HepG2 (cell line): ENCODE measurements around the gene RMDN2. TPM values are rescaled to one million over a fixed set of nuclear protein-coding genes. Genes with fewer than 3 reads are reported as not detected.

Experiments
- ATAC-seq: fragments of 200-7000 bp; cut with Tn5 transposase; 3 replicates; pipeline ENCODE4 v1.9.1; 2020; ENCODE audit warnings: mild to moderate bottlenecking, moderate library complexity
- BruUV-seq: library from RNA; stranded (reverse); fragments of 400-500 nt; replicated peaks from 2 replicates; lab custom pipeline; 2021; lab: Mats Ljungman, UMichigan
- CTCF ChIA-PET: fragments of 300-600 bp; formaldehyde crosslinking; extraction: SDS; loops from one replicate; lab custom pipeline; 2021; ENCODE audit warnings: low total read pairs, inconsistent platforms, low intra/inter-chr PET ratio; lab: Yijun Ruan, JAX
- POLR2A ChIA-PET: fragments of 350-600 bp; sonication (Branson Sonifier 250); formaldehyde crosslinking; loops from one replicate; lab custom pipeline; 2020; ENCODE audit warnings: antibody characterized with exemption, inconsistent platforms; lab: Yijun Ruan, JAX
- DNase-seq: peaks from one replicate; pipeline ENCODE4 v3.0.0-alpha.2; 2015; ENCODE audit warnings: low spot score
- FAIRE-seq: peaks from 3 replicates; lab custom pipeline; 2011; peaks lifted over from hg19 to GRCh38; lab: Jason Lieb, UNC
- H2AFZ ChIP-seq: one replicate; pipeline ENCODE4 v1.6.1; 2011; ENCODE audit warnings: low read length, inconsistent platforms
- H3K27ac ChIP-seq: fragments of 300-600 bp; 3 replicates; pipeline ENCODE4 v1.8.0; 2011; ENCODE audit warnings: mixed run types, mild to moderate bottlenecking, mixed read lengths, low read length, inconsistent platforms; ENCODE audit not compliant: insufficient read depth; ENCODE audit errors: extremely low read length
- H3K27me3 ChIP-seq, 2 experiments: fragments of 200-600 bp in 1 of 2; 2 replicates in 1 of 2; 3 replicates in 1 of 2; pipeline versions ENCODE4 v1.6.0 to v1.8.0; 2011; ENCODE audit warnings: low read length in 2 of 2, mild to moderate bottlenecking in 2 of 2, moderate library complexity in 2 of 2, inconsistent platforms in 1 of 2; ENCODE audit not compliant: insufficient read depth in 2 of 2, control insufficient read depth in 1 of 2
- H3K36me3 ChIP-seq, 2 experiments: fragments of 200-600 bp in 1 of 2; replicated peaks in 1 of 2; 2 replicates in 1 of 2; 3 replicates in 1 of 2; pipeline versions ENCODE4 v1.5.1 to v1.8.0; 2011; ENCODE audit warnings: low read length in 2 of 2, inconsistent platforms in 1 of 2; ENCODE audit not compliant: insufficient read depth in 2 of 2, control insufficient read depth in 1 of 2
- H3K4me1 ChIP-seq: 2 replicates; pipeline ENCODE4 v1.5.1; 2012; ENCODE audit warnings: low read length, inconsistent platforms; ENCODE audit not compliant: insufficient read depth
- H3K4me2 ChIP-seq: 2 replicates; pipeline ENCODE4 v1.6.0; 2011; ENCODE audit warnings: low read depth, low read length, inconsistent platforms
- H3K4me3 ChIP-seq, 3 experiments: fragments of 200-600 bp in 1 of 3; sonication (generic), shearing (Covaris generic) in 1 of 3; replicated peaks in 1 of 3; 2 replicates each; pipeline ENCODE4 v1.5.1; 2011 to 2016; ENCODE audit warnings: low read length in 3 of 3, inconsistent platforms in 2 of 3, low read depth in 2 of 3, mild to moderate bottlenecking in 2 of 3, control low read depth in 1 of 3, mixed read lengths in 1 of 3; ENCODE audit not compliant: insufficient read depth in 1 of 3
- H3K79me2 ChIP-seq: one replicate; pipeline ENCODE4 v1.6.1; 2011; ENCODE audit warnings: low read length, inconsistent platforms; ENCODE audit not compliant: insufficient read depth
- H3K9ac ChIP-seq: 2 replicates; pipeline ENCODE4 v1.6.0; 2011; ENCODE audit warnings: mild to moderate bottlenecking, low read depth, low read length, inconsistent platforms; ENCODE audit not compliant: insufficient read depth
- H3K9me3 ChIP-seq: 2 replicates; pipeline ENCODE4 v1.5.1; 2012; ENCODE audit warnings: mild to moderate bottlenecking, low read length
- H4K20me1 ChIP-seq: 2 replicates; pipeline ENCODE4 v1.6.0; 2011; ENCODE audit warnings: inconsistent platforms, mild to moderate bottlenecking, low read length, moderate library complexity; ENCODE audit not compliant: insufficient read depth
- GMEB1 ChIP-seq: sonication (generic); formaldehyde crosslinking; IDR thresholded peaks from 2 replicates; pipeline ENCODE4 v1.5.1; 2020; ENCODE audit warnings: missing genetic modification reagents, mild to moderate bottlenecking, borderline replicate concordance
- MATR3 ChIP-seq: sonication (generic); formaldehyde crosslinking; IDR thresholded peaks from 2 replicates; pipeline ENCODE4 v1.4.0; 2020; ENCODE audit warnings: missing genetic modification reagents
- MIER2 ChIP-seq: IDR thresholded peaks from 2 replicates; pipeline ENCODE4 v1.6.1; 2016; ENCODE audit warnings: missing biosample characterization, missing genetic modification reagents
- MTERF4 ChIP-seq: sonication (generic); formaldehyde crosslinking; IDR thresholded peaks from 2 replicates; pipeline ENCODE4 v1.8.0; 2023; ENCODE audit warnings: mild to moderate bottlenecking, missing genetic modification reagents
- ZBTB40 ChIP-seq, 2 experiments: fragments of 450-650 bp in 1 of 2; sonication (generic) in 1 of 2; formaldehyde crosslinking in 1 of 2; IDR thresholded peaks; 2 replicates each; pipeline versions ENCODE4 v1.6.1 to v1.8.0; 2016 to 2022; ENCODE audit warnings: antibody characterized with exemption in 1 of 2, mild to moderate bottlenecking in 1 of 2, missing genetic modification reagents in 1 of 2
- ZFP91 ChIP-seq: sonication (generic); formaldehyde crosslinking; IDR thresholded peaks from 2 replicates; pipeline ENCODE4 v1.9.0; 2022; ENCODE audit warnings: missing genetic modification reagents, mild to moderate bottlenecking, borderline replicate concordance
- ZNF17 ChIP-seq: sonication (generic); formaldehyde crosslinking; IDR thresholded peaks from 2 replicates; pipeline ENCODE4 v1.5.0; 2020; ENCODE audit warnings: mild to moderate bottlenecking, missing genetic modification reagents
- ZNF367 ChIP-seq: sonication (generic); formaldehyde crosslinking; IDR thresholded peaks from 2 replicates; pipeline ENCODE4 v1.4.0; 2020; ENCODE audit warnings: missing genetic modification reagents, borderline replicate concordance
- ZNF543 ChIP-seq: sonication (generic); formaldehyde crosslinking; IDR thresholded peaks from 2 replicates; pipeline ENCODE4 v1.4.0; 2020; ENCODE audit warnings: mild to moderate bottlenecking, missing genetic modification reagents
- ZSCAN20 ChIP-seq: sonication (generic); formaldehyde crosslinking; IDR thresholded peaks from 2 replicates; pipeline ENCODE4 v1.4.0; 2020; ENCODE audit warnings: missing genetic modification reagents, mild to moderate bottlenecking, borderline replicate concordance
- ZSCAN29 ChIP-seq: sonication (generic); formaldehyde crosslinking; conservative IDR thresholded peaks from 2 replicates; pipeline ENCODE4 v1.4.0; 2020; ENCODE audit warnings: mild to moderate bottlenecking, missing genetic modification reagents
- WGBS: methylation state at CpG from one replicate; pipeline ENCODE4 v1.1.6; 2017; ENCODE audit warnings: low lambda C conversion rate; 5-methylcytosine and 5-hydroxymethylcytosine counted together
- in situ Hi-C: cut with HindIII; loops from 2 replicates; pipeline ENCODE4 v1.10.0; 2017; ENCODE audit warnings: low pct_unique_long_range_greater_than_20kb; ENCODE audit not compliant: extremely low pct_ligation_motif_present
- intact Hi-C: fragments of 100-400 bp; cut with micrococcal nuclease; formaldehyde crosslinking; loops from one replicate; pipeline ENCODE4 v1.10.0; 2022; ENCODE audit not compliant: unreplicated experiment
- polyA plus RNA-seq, 8 experiments: library from polyadenylated mRNA; depleted of rRNA in 3 of 8; stranded (reverse) in 7 of 8; unstranded in 1 of 8; fragments of >200 nt; fragmentation: Illumina TruSeq in 4 of 8; extraction: Trizol in 4 of 8; gene quantifications; 2 replicates each; pipeline versions ENCODE4 v1.2.1 to v1.2.3, GENCODE V29; 2011 to 2016; ENCODE audit warnings: low read depth in 4 of 8, missing spikeins in 1 of 8, mixed read lengths in 1 of 8; ENCODE audit not compliant: insufficient read depth in 1 of 8
- total RNA-seq, 5 experiments: library from RNA; depleted of rRNA; stranded (reverse); fragments of >200 nt; fragmentation: Illumina TruSeq; extraction: Trizol; gene quantifications; 2 replicates each; pipeline ENCODE4 v1.2.3, GENCODE V29; 2016; ENCODE audit warnings: low read depth in 1 of 5

RMDN2 gene
- total and polyA plus RNA-seq, 2 of the 13 experiments (the other 11 are each of a cell fraction or from before 2014, with no cell fraction given): 2.3 to 8.9 TPM

GRCh38 chr2:38026846-38027245 lies 101.8 kb downstream of the RMDN2 start:
- no peak overlapping the region for H2AFZ ChIP-seq
- CTCF ChIA-PET: no interaction called here
- no peak for TF ChIP-seq ZSCAN20 (CRISPR knock-in tag)
- no peak for TF ChIP-seq ZNF17
- TF ChIP-seq MTERF4 (CRISPR knock-in tag): no peak
- no peak for TF ChIP-seq ZNF543
- TF ChIP-seq MIER2 (CRISPR knock-in tag): no peak
- no peak for TF ChIP-seq GMEB1 (CRISPR knock-in tag)
- no peak for TF ChIP-seq ZSCAN29 (CRISPR knock-in tag)
- no peak for TF ChIP-seq ZFP91 (CRISPR knock-in tag)
- TF ChIP-seq ZNF367 (CRISPR knock-in tag): no peak
- no peak for TF ChIP-seq ZBTB40 (IDR thresholded peaks at IDR 0.05)
- no peak for TF ChIP-seq ZBTB40 (CRISPR knock-in tag; IDR thresholded peaks at IDR 0.05)
- no peak for TF ChIP-seq MATR3 (CRISPR knock-in tag)

More at GRCh38 chr2:38026846-38027245, 101.8 kb downstream of the RMDN2 start:
- no peaks in the 10 kb centered on the region for H4K20me1 ChIP-seq
- in situ Hi-C loops: no loop called here
- no peak overlapping the region for H3K9ac ChIP-seq
- BruUV-seq: no TSS peak
- 12% methylated on average over 2 of the region's 2 CpGs for WGBS
- ATAC-seq (no peak), DNase-seq (no peak), FAIRE-seq (no peak)
- no peaks in the 10 kb centered on the region for H3K4me1 ChIP-seq
- no peak overlapping the region for H3K4me2 ChIP-seq
- H3K36me3 ChIP-seq: no peaks in the 10 kb centered on the region
- no peak overlapping the region for H3K4me3 ChIP-seq
- peaks cover 0 to 6% of the 10 kb centered on the region in 2 experiments; a peak in 1 of 5 replicates for H3K27me3 ChIP-seq
- intact Hi-C loops: no loop called here
- no peak overlapping the region for H3K27ac ChIP-seq
- no peaks in the 10 kb centered on the region for H3K9me3 ChIP-seq
- H3K79me2 ChIP-seq: no peaks in the 10 kb centered on the region
- POLR2A ChIA-PET: no interaction called here
